WERI-Rb-1 (cell line): Measurements from ENCODE around the gene CLCN2.

ENCODE experiments used
- DNase-seq: peaks from one replicate; pipeline ENCODE4 v3.0.0-alpha.2; 2020
- H3K27ac ChIP-seq: fragments of 250-450 bp; sonication (Bioruptor Pico); 2 replicates; pipeline ENCODE4 v1.5.1; 2020; ENCODE audit warnings: mild to moderate bottlenecking, moderate library complexity
- H3K27me3 ChIP-seq: fragments of 250-450 bp; sonication (Bioruptor Pico); 2 replicates; pipeline ENCODE4 v1.5.1; 2021; ENCODE audit warnings: mild to moderate bottlenecking, low read depth, moderate library complexity; ENCODE audit not compliant: insufficient read depth, severe bottlenecking
- H3K36me3 ChIP-seq: fragments of 250-450 bp; sonication (Bioruptor Pico); 2 replicates; pipeline ENCODE4 v1.5.1; 2020; ENCODE audit warnings: mild to moderate bottlenecking, moderate library complexity
- H3K4me3 ChIP-seq: 2 replicates; pipeline ENCODE4 v1.5.1; 2011; ENCODE audit warnings: low read depth, mild to moderate bottlenecking, control low read depth, low read length
- H3K9me3 ChIP-seq: fragments of 250-450 bp; sonication (Bioruptor Pico); 2 replicates; pipeline ENCODE4 v1.5.1; 2021; ENCODE audit warnings: mild to moderate bottlenecking, moderate library complexity; ENCODE audit not compliant: severe bottlenecking
- CTCF ChIP-seq: IDR thresholded peaks from 2 replicates; pipeline ENCODE4 v1.5.1; 2011; ENCODE audit warnings: low read depth, mild to moderate bottlenecking, control low read depth, inconsistent platforms, low read length

The CLCN2 gene

DNA sequence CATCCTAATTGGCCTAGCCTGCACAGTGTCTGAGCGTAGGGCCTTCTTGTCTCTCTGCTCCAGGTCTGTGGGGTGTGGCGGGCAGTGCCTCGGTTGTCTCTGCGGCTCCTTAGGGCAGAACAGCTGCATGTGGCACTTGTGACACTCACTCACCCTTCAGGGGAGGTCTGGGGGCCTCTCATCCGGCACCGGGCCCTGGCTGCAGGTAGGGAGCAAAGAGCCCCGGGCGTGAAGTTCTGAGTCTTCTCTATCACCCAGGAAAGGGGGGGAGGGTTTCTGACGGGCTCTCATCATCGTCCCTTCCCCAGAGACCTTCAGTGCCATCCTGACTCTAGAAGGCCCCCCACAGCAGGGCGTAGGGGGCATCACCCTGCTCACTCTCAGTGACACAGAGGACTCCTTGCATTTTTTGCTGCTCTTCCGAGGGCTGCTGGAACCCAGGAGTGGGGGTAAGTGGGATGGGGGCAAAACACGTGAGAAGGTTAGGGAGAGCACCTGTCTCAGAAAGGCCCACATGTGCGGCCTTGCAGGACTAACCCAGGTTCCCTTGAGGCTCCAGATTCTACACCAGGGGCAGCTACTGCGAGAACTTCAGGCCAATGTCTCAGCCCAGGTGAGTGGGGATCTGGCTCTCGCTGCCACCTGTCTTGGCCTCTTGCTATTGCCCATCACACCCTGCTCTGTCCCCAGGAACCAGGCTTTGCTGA, 21.1 kb upstream of the CLCN2 start:
- no peak for DNase-seq
- Histone ChIP-seq H3K9me3 (no peaks in the 10 kb centered on the region), H3K36me3 (peaks cover 35% of the 10 kb centered on the region), H3K27me3 (no peaks in the 10 kb centered on the region), H3K4me3 (no peak overlapping the region), H3K27ac (no peak overlapping the region)
- TF ChIP-seq CTCF = no peak

GRCh38 chr3:184381261-184382224, 20.1 kb upstream of the CLCN2 start:
- no peak for TF ChIP-seq CTCF
- DNase-seq = no peak
- H3K27ac ChIP-seq = no peak overlapping the region
- H3K36me3 ChIP-seq = peaks cover 32% of the 10 kb centered on the region
- no peaks in the 10 kb centered on the region for H3K9me3 ChIP-seq
- no peak overlapping the region for H3K4me3 ChIP-seq
- no peaks in the 10 kb centered on the region for H3K27me3 ChIP-seq

DNA sequence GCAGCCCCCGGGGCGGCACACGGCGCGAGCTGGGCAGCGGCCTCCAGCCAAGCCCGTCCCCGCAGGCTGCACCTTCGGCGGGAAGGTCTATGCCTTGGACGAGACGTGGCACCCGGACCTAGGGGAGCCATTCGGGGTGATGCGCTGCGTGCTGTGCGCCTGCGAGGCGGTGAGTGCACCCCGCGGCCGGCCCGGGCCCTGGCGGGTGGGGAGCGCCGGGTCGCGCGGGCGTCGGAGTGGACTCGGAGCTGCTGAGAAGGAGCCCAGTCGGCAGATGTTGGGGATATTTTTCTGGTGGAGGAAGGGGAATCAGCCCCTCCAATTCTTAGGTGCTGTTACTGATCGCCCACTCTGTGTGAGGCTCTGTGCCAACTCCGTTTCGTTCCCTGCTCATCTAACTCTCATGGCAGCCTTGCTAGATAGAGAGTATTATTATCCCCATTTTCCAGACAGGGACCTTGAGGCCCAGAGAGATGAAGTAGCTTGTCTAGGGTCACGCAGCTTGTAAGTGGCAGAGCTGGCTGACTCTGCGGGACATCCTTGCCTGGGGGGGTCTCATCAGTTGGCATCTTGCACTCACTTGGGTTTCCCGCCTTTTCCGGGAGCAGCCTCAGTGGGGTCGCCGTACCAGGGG, 19.3 kb upstream of the CLCN2 start:
- no peaks in the 10 kb centered on the region for H3K9me3 ChIP-seq
- no peak for TF ChIP-seq CTCF
- no peak for DNase-seq
- H3K27me3 ChIP-seq = no peaks in the 10 kb centered on the region
- peaks cover 24% of the 10 kb centered on the region for H3K36me3 ChIP-seq
- peak overlapping the region; percentile 48 for H3K4me3 ChIP-seq
- peak overlapping the region; percentile 81 for H3K27ac ChIP-seq

DNA sequence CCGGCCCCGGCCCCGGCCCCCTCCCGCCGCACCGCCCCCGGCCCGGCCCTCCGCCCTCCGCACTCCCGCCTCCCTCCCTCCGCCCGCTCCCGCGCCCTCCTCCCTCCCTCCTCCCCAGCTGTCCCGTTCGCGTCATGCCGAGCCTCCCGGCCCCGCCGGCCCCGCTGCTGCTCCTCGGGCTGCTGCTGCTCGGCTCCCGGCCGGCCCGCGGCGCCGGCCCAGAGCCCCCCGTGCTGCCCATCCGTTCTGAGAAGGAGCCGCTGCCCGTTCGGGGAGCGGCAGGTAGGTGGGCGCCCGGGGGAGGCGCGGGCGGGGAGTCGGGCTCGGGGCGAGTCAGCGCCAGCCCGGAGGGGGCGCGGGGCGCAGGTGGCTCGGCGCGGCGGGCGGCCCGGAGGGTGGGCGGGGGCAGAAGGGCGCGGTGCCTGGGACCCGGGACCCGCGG, 18.8 kb upstream of the CLCN2 start:
- peak overlapping the region; percentile 48 for H3K4me3 ChIP-seq
- H3K36me3 ChIP-seq = peaks cover 23% of the 10 kb centered on the region
- peak; percentile 75 for DNase-seq
- no peaks in the 10 kb centered on the region for H3K9me3 ChIP-seq
- no peaks in the 10 kb centered on the region for H3K27me3 ChIP-seq
- TF ChIP-seq CTCF = no peak
- peak overlapping the region; percentile 81 for H3K27ac ChIP-seq

DNA sequence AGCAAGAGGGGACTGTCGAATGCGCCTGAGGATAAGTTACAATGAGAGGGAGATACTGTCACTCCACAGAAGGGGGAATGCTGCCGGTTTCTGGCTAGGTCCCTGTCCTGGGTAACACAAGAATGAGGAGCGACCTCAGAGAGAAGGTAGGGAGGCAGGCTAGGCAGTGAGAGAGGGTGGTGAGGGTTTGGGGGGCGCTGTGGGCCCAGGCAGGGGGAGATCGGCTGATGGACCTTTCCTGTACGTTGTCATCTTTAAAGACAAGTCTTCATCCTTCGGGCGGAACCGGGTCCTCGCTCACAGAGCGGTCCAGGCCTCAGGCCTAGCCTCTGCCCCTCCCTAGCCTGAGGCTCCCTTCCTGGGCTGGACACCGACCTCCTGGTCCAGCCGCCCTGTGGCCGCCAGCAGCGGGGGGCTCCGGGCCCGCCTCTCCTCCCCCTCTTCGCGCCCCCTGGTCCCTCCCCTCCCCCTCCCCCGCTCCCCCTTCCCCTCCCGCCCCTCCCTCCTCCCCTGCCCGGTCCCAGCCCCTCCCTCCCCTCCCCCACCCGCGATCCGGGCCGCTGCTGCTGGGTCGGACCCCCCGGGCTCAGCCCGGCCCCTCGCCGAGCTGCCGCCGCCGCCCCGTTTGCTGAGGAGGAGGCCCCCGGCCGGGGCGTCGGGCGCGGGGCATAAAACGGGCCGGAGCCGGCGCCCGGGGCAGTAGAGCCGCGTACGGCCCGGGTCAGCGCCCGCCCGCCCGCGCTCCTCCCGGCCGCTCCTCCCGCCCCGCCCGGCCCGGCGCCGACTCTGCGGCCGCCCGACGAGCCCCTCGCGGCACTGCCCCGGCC, 18.2 kb upstream of the CLCN2 start, which contains the start of gene CHRD:
TSS of gene CHRD (plus strand) at position 697 of the 827 bp plus-strand sequence. CDS start 265 bp downstream, outside the sequence.
- TF ChIP-seq CTCF = no peak
- Histone ChIP-seq H3K27ac (peak within 1 kb of the TSS; percentile 81), H3K9me3 (no peaks in the 10 kb centered on the region), H3K4me3 (peak within 1 kb of the TSS; percentile 48), H3K36me3 (peaks cover 21% of the 10 kb centered on the region), H3K27me3 (no peaks in the 10 kb centered on the region)
- DNase-seq = peak; percentile 36
